PC-9 (cell line): Measurements from ENCODE around the gene DOK5. TPM values are rescaled to one million over a fixed set of nuclear protein-coding genes. Genes with fewer than 3 reads are reported as not detected.

Source experiments
- BruUV-seq: library from RNA; stranded (reverse); fragments of 400-500 nt; replicated peaks from 2 replicates; lab custom pipeline; 2021; lab: Mats Ljungman, UMichigan
- CTCF ChIA-PET: fragments of 300-600 bp; sonication (Branson Sonifier 250); formaldehyde crosslinking; loops from one replicate; lab custom pipeline; 2022; ENCODE audit warnings: antibody characterized with exemption; lab: Charles Lee
- POLR2A ChIA-PET: fragments of 300-600 bp; sonication (Branson Sonifier 250); formaldehyde crosslinking; loops from one replicate; lab custom pipeline; 2022; ENCODE audit warnings: antibody characterized with exemption; ENCODE audit not compliant: unreplicated experiment; lab: Charles Lee
- DNase-seq, 2 experiments: peaks; one replicate each; pipeline versions ENCODE4 v3.0.0 to v3.0.0-alpha.2; 2015 to 2022; ENCODE audit warnings: mixed read lengths in 1 of 2
- H2AFZ ChIP-seq: fragments of 200-600 bp; sonication (generic); 2 replicates; pipeline ENCODE4 v1.8.1; 2017; ENCODE audit warnings: antibody characterized with exemption
- H3F3A ChIP-seq: fragments of 200-600 bp; sonication (generic); 2 replicates; pipeline ENCODE4 v1.8.1; 2017; ENCODE audit warnings: antibody characterized with exemption, mild to moderate bottlenecking, low read depth; ENCODE audit not compliant: insufficient read depth
- H3K27ac ChIP-seq: fragments of 200-600 bp; sonication (generic); 2 replicates; pipeline ENCODE4 v1.6.1; 2016; ENCODE audit warnings: mixed run types
- H3K27me3 ChIP-seq: fragments of 200-600 bp; sonication (generic); 2 replicates; pipeline ENCODE4 v1.6.1; 2016; ENCODE audit warnings: low read depth, mixed run types; ENCODE audit not compliant: insufficient read depth
- H3K36me3 ChIP-seq: fragments of 200-600 bp; sonication (generic); 2 replicates; pipeline ENCODE4 v1.6.1; 2016; ENCODE audit warnings: low read depth, mixed run types
- H3K4me1 ChIP-seq: fragments of 200-600 bp; sonication (generic); replicated peaks from 2 replicates; pipeline ENCODE4 v1.6.1; 2016; ENCODE audit warnings: mixed run types; ENCODE audit not compliant: insufficient read depth
- H3K4me2 ChIP-seq: fragments of 200-600 bp; sonication (generic); 2 replicates; pipeline ENCODE4 v1.6.1; 2017; ENCODE audit warnings: mixed run types
- H3K4me3 ChIP-seq: fragments of 200-600 bp; sonication (generic); 2 replicates; pipeline ENCODE4 v1.6.1; 2016; ENCODE audit warnings: mixed run types
- H3K79me2 ChIP-seq: fragments of 200-600 bp; sonication (generic); 2 replicates; pipeline ENCODE4 v1.6.1; 2017; ENCODE audit warnings: low read depth, mixed run types
- H3K9me2 ChIP-seq: fragments of 200-600 bp; sonication (generic); 2 replicates; pipeline ENCODE4 v1.8.1; 2017; ENCODE audit warnings: mild to moderate bottlenecking; ENCODE audit not compliant: insufficient read depth
- H3K9me3 ChIP-seq: fragments of 200-600 bp; sonication (generic); 2 replicates; pipeline ENCODE4 v1.8.1; 2016; ENCODE audit warnings: low read depth; ENCODE audit not compliant: insufficient read depth
- H4K20me1 ChIP-seq: fragments of 200-600 bp; sonication (generic); 2 replicates; pipeline ENCODE4 v1.8.1; 2017; ENCODE audit not compliant: insufficient read depth
- EZH2 ChIP-seq: fragments of 200-600 bp; sonication (generic); IDR thresholded peaks from 2 replicates; pipeline ENCODE4 v1.8.0; 2017; ENCODE audit warnings: antibody characterized with exemption, low read depth
- intact Hi-C: fragments of 100-400 bp; cut with micrococcal nuclease; formaldehyde crosslinking; loops from one replicate; pipeline ENCODE4 v1.10.0; 2022; ENCODE audit not compliant: unreplicated experiment
- total RNA-seq: library from RNA; stranded (reverse); gene quantifications from 2 replicates; pipeline ENCODE4 v1.2.3, GENCODE V29; 2021
- TF ChIP-seq, protein P1 (sequence below): fragments of 200-600 bp; sonication (generic); conservative IDR thresholded peaks from 2 replicates; pipeline ENCODE4 v1.6.1; 2017; ENCODE audit warnings: mixed run types, antibody characterized with exemption, mild to moderate bottlenecking, moderate library complexity

The DOK5 gene
- total RNA-seq, 1 experiment from 2014 or later, result not detected

GRCh38 chr20:54468082-54468481, 7.3 kb upstream of the DOK5 start:
- CTCF ChIA-PET, result no interaction called here
- no TSS peak for BruUV-seq
- H4K20me1 ChIP-seq, result no peaks in the 10 kb centered on the region
- TF ChIP-seq, protein P1, sequence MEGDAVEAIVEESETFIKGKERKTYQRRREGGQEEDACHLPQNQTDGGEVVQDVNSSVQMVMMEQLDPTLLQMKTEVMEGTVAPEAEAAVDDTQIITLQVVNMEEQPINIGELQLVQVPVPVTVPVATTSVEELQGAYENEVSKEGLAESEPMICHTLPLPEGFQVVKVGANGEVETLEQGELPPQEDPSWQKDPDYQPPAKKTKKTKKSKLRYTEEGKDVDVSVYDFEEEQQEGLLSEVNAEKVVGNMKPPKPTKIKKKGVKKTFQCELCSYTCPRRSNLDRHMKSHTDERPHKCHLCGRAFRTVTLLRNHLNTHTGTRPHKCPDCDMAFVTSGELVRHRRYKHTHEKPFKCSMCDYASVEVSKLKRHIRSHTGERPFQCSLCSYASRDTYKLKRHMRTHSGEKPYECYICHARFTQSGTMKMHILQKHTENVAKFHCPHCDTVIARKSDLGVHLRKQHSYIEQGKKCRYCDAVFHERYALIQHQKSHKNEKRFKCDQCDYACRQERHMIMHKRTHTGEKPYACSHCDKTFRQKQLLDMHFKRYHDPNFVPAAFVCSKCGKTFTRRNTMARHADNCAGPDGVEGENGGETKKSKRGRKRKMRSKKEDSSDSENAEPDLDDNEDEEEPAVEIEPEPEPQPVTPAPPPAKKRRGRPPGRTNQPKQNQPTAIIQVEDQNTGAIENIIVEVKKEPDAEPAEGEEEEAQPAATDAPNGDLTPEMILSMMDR, result no peak
- TF ChIP-seq EZH2, result no peak
- H3K79me2 ChIP-seq, result no peaks in the 10 kb centered on the region
- no peak overlapping the region for H3K4me2 ChIP-seq
- no peaks in the 10 kb centered on the region for H3K36me3 ChIP-seq
- no peaks in the 10 kb centered on the region for H3K27me3 ChIP-seq
- POLR2A ChIA-PET, result no interaction called here
- no peak for DNase-seq
- no peaks in the 10 kb centered on the region for H3K4me1 ChIP-seq
- H3F3A ChIP-seq, result no peaks in the 10 kb centered on the region
- H2AFZ ChIP-seq, result no peak overlapping the region
- no peaks in the 10 kb centered on the region for H3K9me3 ChIP-seq
- intact Hi-C loops, result no loop called here
- no peaks in the 10 kb centered on the region for H3K9me2 ChIP-seq
- H3K4me3 ChIP-seq, result no peak overlapping the region
- H3K27ac ChIP-seq, result no peak overlapping the region

- no peak overlapping the region for H2AFZ ChIP-seq
- BruUV-seq, result no TSS peak
- CTCF ChIA-PET, result no interaction called here
- no peaks in the 10 kb centered on the region for H3K4me1 ChIP-seq
- H3K9me2 ChIP-seq, result no peaks in the 10 kb centered on the region
- no peak overlapping the region for H3K4me2 ChIP-seq
- DNase-seq, result no peak
- no peaks in the 10 kb centered on the region for H3K79me2 ChIP-seq
- POLR2A ChIA-PET, result no interaction called here
- 0 out of 2 replicates have a peak, but pooled peaks cover 5% of the 10 kb centered on the region for H3K27me3 ChIP-seq
- H3K27ac ChIP-seq, result no peak overlapping the region
- no peaks in the 10 kb centered on the region for H4K20me1 ChIP-seq
- H3K36me3 ChIP-seq, result no peaks in the 10 kb centered on the region
- H3K9me3 ChIP-seq, result no peaks in the 10 kb centered on the region
- intact Hi-C loops, result no loop called here
- no peaks in the 10 kb centered on the region for H3F3A ChIP-seq
- no peak overlapping the region for H3K4me3 ChIP-seq
- TF ChIP-seq, protein P1, result no peak
- TF ChIP-seq EZH2, result no peak
These were observed 6.1 kb upstream of the DOK5 start for GRCh38 chr20:54469293-54469692.

- Histone ChIP-seq H2AFZ (no peak overlapping the region), H3K4me2 (no peak overlapping the region), H3K4me3 (no peak overlapping the region), H4K20me1 (no peaks in the 10 kb centered on the region), H3K27me3 (0 out of 2 replicates have a peak, but pooled peaks cover 5% of the 10 kb centered on the region), H3K4me1 (no peaks in the 10 kb centered on the region), H3F3A (no peaks in the 10 kb centered on the region), H3K9me2 (no peaks in the 10 kb centered on the region), H3K9me3 (no peaks in the 10 kb centered on the region), H3K79me2 (no peaks in the 10 kb centered on the region), H3K36me3 (no peaks in the 10 kb centered on the region), H3K27ac (no peak overlapping the region)
- ChIA-PET CTCF (no interaction called here), POLR2A (no interaction called here)
- DNase-seq, result no peak
- TF ChIP-seq EZH2, result no peak
- TF ChIP-seq, protein P1, result no peak
- BruUV-seq, result no TSS peak
- intact Hi-C loops, result loop anchor here (10.0 kb wide), 1 partner anchor 245 kb away; no protein-coding TSS in a partner anchor
These were observed 5.4 kb upstream of the DOK5 start for GRCh38 chr20:54469952-54470351.
